H9 (cell line): ENCODE data around the gene PRKAR2A. TPM values are rescaled to one million over a fixed set of nuclear protein-coding genes. Genes with fewer than 3 reads are reported as not detected.
"Not testable (repeated sequence)": the region's sequence is repeated elsewhere in the genome, so short reads cannot be mapped to it uniquely, and the experiment has no call there.

Source experiments
- DNase-seq: peaks from one replicate; pipeline ENCODE4 v3.0.0-alpha.2; 2017
- H2AFZ ChIP-seq: one replicate; pipeline ENCODE4 v1.6.1; 2013; ENCODE audit warnings: mild to moderate bottlenecking, low read length, control low read depth, moderate library complexity
- H2AK5ac ChIP-seq: 2 replicates; pipeline ENCODE4 v1.6.1; 2013; ENCODE audit warnings: low read length, control low read depth, mixed read lengths; ENCODE audit not compliant: insufficient read length
- H2BK120ac ChIP-seq: one replicate; pipeline ENCODE4 v1.6.1; 2013; ENCODE audit warnings: low read depth, mild to moderate bottlenecking, low read length, control low read depth, inconsistent platforms; ENCODE audit not compliant: poor library complexity, severe bottlenecking
- H2BK12ac ChIP-seq: 2 replicates; pipeline ENCODE4 v1.6.1; 2013; ENCODE audit warnings: low read length, control low read depth, mixed read lengths, low read depth; ENCODE audit not compliant: insufficient read length
- H2BK15ac ChIP-seq: 2 replicates; pipeline ENCODE4 v1.6.1; 2013; ENCODE audit warnings: low read depth, low read length, control low read depth
- H2BK20ac ChIP-seq: one replicate; pipeline ENCODE4 v1.6.1; 2013; ENCODE audit warnings: low read depth, mild to moderate bottlenecking, low read length, control low read depth, inconsistent platforms; ENCODE audit not compliant: poor library complexity, severe bottlenecking
- H2BK5ac ChIP-seq: 2 replicates; pipeline ENCODE4 v1.6.1; 2013; ENCODE audit warnings: low read length, control low read depth, mixed read lengths; ENCODE audit not compliant: insufficient read length
- H3K14ac ChIP-seq: 2 replicates; pipeline ENCODE4 v1.6.1; 2013; ENCODE audit warnings: low read length, control low read depth; ENCODE audit not compliant: insufficient read depth
- H3K18ac ChIP-seq: 2 replicates; pipeline ENCODE4 v1.6.1; 2013; ENCODE audit warnings: low read depth, mild to moderate bottlenecking, mixed read lengths, low read length, control low read depth; ENCODE audit not compliant: insufficient read length
- H3K23ac ChIP-seq: 2 replicates; pipeline ENCODE4 v1.6.1; 2013; ENCODE audit warnings: low read length, control low read depth, mixed read lengths, low read depth; ENCODE audit not compliant: insufficient read length
- H3K23me2 ChIP-seq: 2 replicates; pipeline ENCODE4 v1.6.1; 2013; ENCODE audit warnings: low read depth, mild to moderate bottlenecking, mixed read lengths, low read length, control low read depth; ENCODE audit not compliant: insufficient read length, poor library complexity, severe bottlenecking
- H3K27ac ChIP-seq: 2 replicates; pipeline ENCODE4 v1.5.1; 2013; ENCODE audit warnings: low read length, control low read depth, mixed read lengths, low read depth; ENCODE audit not compliant: insufficient read length
- H3K27me3 ChIP-seq: 2 replicates; pipeline ENCODE4 v1.6.1; 2013; ENCODE audit warnings: low read length, control low read depth, inconsistent platforms; ENCODE audit not compliant: insufficient read depth
- H3K4ac ChIP-seq: 2 replicates; pipeline ENCODE4 v1.6.1; 2013; ENCODE audit warnings: low read depth, mild to moderate bottlenecking, control low read depth, inconsistent platforms, low read length, moderate library complexity
- H3K4me1 ChIP-seq: 2 replicates; pipeline ENCODE4 v1.6.1; 2013; ENCODE audit warnings: low read length, control low read depth, inconsistent platforms; ENCODE audit not compliant: insufficient read depth
- H3K4me2 ChIP-seq: 2 replicates; pipeline ENCODE4 v1.6.1; 2013; ENCODE audit warnings: low read length, control low read depth, mixed read lengths; ENCODE audit not compliant: insufficient read length, insufficient read depth
- H3K56ac ChIP-seq: 2 replicates; pipeline ENCODE4 v1.6.1; 2013; ENCODE audit warnings: low read depth, mild to moderate bottlenecking, mixed read lengths, low read length, control low read depth; ENCODE audit not compliant: insufficient read length
- H3K79me1 ChIP-seq: 2 replicates; pipeline ENCODE4 v1.6.1; 2013; ENCODE audit warnings: low read depth, mild to moderate bottlenecking, moderate library complexity, low read length, control low read depth, inconsistent platforms; ENCODE audit not compliant: insufficient read depth, poor library complexity, severe bottlenecking
- H3K79me2 ChIP-seq: 2 replicates; pipeline ENCODE4 v1.6.1; 2013; ENCODE audit warnings: low read length, control low read depth, inconsistent platforms; ENCODE audit not compliant: insufficient read depth
- H3K9ac ChIP-seq: 2 replicates; pipeline ENCODE4 v1.6.1; 2013; ENCODE audit warnings: low read length, control low read depth, mixed read lengths; ENCODE audit not compliant: insufficient read length; ENCODE audit errors: extremely low read depth
- H3K9me3 ChIP-seq: one replicate; pipeline ENCODE4 v1.6.1; 2013; ENCODE audit warnings: low read depth, low read length, inconsistent platforms; ENCODE audit not compliant: control insufficient read depth
- H3T11ph ChIP-seq: one replicate; pipeline ENCODE4 v1.6.1; 2013; ENCODE audit warnings: mild to moderate bottlenecking, low read length, control low read depth, inconsistent platforms
- H4K20me1 ChIP-seq: one replicate; pipeline ENCODE4 v1.6.1; 2013; ENCODE audit not compliant: control insufficient read depth, insufficient read length, insufficient read depth
- H4K5ac ChIP-seq: 2 replicates; pipeline ENCODE4 v1.6.1; 2013; ENCODE audit warnings: low read depth, mild to moderate bottlenecking, mixed read lengths, low read length, control low read depth; ENCODE audit not compliant: insufficient read length
- H4K8ac ChIP-seq: replicated peaks from 2 replicates; pipeline ENCODE4 v1.6.1; 2013; ENCODE audit warnings: low read length, control low read depth, mixed read lengths, low read depth; ENCODE audit not compliant: insufficient read length
- H4K91ac ChIP-seq: 2 replicates; pipeline ENCODE4 v1.6.1; 2013; ENCODE audit warnings: low read depth, mild to moderate bottlenecking, moderate library complexity, mixed read lengths, low read length, control low read depth; ENCODE audit not compliant: insufficient read length
- H3K27ac Mint-ChIP-seq, 3 experiments: 2 replicates in 2 of 3; 3 replicates in 1 of 3; pipeline ENCODE4 v1.8.0; 2020 to 2021; ENCODE audit warnings: mixed read lengths in 3 of 3, mild to moderate bottlenecking in 1 of 3, moderate library complexity in 1 of 3
- H3K27me3 Mint-ChIP-seq: 2 replicates; pipeline ENCODE4 v1.8.0; 2021; ENCODE audit warnings: low read depth, mild to moderate bottlenecking, moderate library complexity, mixed read lengths
- H3K36me3 Mint-ChIP-seq, 3 experiments: 2 replicates in 2 of 3; 3 replicates in 1 of 3; pipeline ENCODE4 v1.8.0; 2020 to 2021; ENCODE audit warnings: low read depth in 3 of 3, mixed read lengths in 3 of 3; ENCODE audit not compliant: insufficient read depth in 1 of 3
- H3K4me1 Mint-ChIP-seq, 2 experiments: 2 replicates each; pipeline ENCODE4 v1.8.0; 2020; ENCODE audit warnings: mixed read lengths in 2 of 2
- H3K4me3 Mint-ChIP-seq, 2 experiments: 2 replicates in 1 of 2; 3 replicates in 1 of 2; pipeline ENCODE4 v1.8.0; 2020 to 2021; ENCODE audit warnings: mild to moderate bottlenecking in 2 of 2, mixed read lengths in 2 of 2, moderate library complexity in 1 of 2
- H3K9me3 Mint-ChIP-seq, 2 experiments: 2 replicates in 1 of 2; 3 replicates in 1 of 2; pipeline ENCODE4 v1.8.0; 2020; ENCODE audit warnings: mild to moderate bottlenecking in 2 of 2, mixed read lengths in 2 of 2, moderate library complexity in 1 of 2
- CTCF ChIP-seq: fragments of 200-600 bp; sonication (generic); conservative IDR thresholded peaks from 3 replicates; pipeline ENCODE4 v1.8.0; 2021; ENCODE audit warnings: antibody characterized with exemption, mild to moderate bottlenecking
- WGBS: extraction: QIAGEN DNeasy Blood & Tissue Kit; methylation state at CpG from one replicate; pipeline ENCODE4 v1.1.7; 2013; ENCODE audit warnings: missing lambda C conversion rate, low lambda C conversion rate, mixed read lengths; ENCODE audit not compliant: insufficient read length; ENCODE audit errors: extremely low coverage; 5-methylcytosine and 5-hydroxymethylcytosine counted together
- total RNA-seq: library from RNA; stranded (reverse); gene quantifications from 2 replicates; pipeline ENCODE4 v1.2.1, GENCODE V29; 2021

PRKAR2A gene
- total RNA-seq, 1 experiment from 2014 or later, result 39.1 TPM

- no peak for TF ChIP-seq CTCF
- no peak overlapping the region for H3K4me3 Mint-ChIP-seq
Measured at GRCh38 chr3:48738144-48738536, 109.5 kb downstream of the PRKAR2A start.

DNA sequence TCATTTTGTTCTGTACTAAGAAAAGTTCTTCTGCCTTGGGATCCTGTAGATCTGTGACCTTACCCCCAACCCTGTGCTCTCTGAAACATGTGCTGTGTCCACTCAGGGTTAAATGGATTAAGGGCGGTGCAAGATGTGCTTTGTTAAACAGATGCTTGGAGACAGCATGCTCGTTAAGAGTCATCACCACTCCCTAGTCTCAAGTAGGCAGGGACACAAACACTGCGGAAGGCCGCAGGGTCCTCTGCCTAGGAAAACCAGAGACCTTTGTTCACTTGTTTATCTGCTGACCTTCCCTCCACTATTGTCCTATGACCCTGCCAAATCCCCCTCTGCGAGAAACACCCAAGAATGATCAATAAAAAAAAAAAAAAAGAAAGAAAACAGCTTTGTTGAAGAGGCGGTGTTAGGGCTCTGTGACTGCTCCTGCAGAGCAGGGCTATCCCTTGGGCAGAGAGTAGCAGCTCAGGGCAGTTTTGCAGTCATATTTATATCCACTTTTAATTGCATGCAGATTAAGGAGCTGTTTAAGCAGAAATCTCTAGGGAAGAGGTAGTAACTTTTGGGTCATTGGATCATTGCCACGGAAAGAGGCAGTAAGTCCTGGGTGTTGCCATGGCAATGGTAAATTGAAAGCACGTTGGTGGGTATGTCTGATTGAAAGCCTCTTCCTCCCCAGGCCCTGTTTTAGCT is 112.5 kb downstream of the PRKAR2A start:
- not testable (repeated sequence) for H2BK20ac ChIP-seq, H3K4me2 ChIP-seq, H3K79me1 ChIP-seq, H3K14ac ChIP-seq, H2BK12ac ChIP-seq, H3K27me3 Mint-ChIP-seq, H4K8ac ChIP-seq, H3K27ac Mint-ChIP-seq, H3K23ac ChIP-seq, H3K79me2 ChIP-seq, H3K4me3 Mint-ChIP-seq, H3K27ac ChIP-seq, H3K36me3 Mint-ChIP-seq, H3K4me1 Mint-ChIP-seq, H3K4ac ChIP-seq, H4K20me1 ChIP-seq, H3K4me1 ChIP-seq, H3K23me2 ChIP-seq, H2BK120ac ChIP-seq, H2AFZ ChIP-seq, H3K9me3 ChIP-seq, H3K56ac ChIP-seq, H2BK15ac ChIP-seq, H4K5ac ChIP-seq, H3K27me3 ChIP-seq, H2BK5ac ChIP-seq, H3K18ac ChIP-seq, H4K91ac ChIP-seq, DNase-seq, H2AK5ac ChIP-seq, H3K9ac ChIP-seq, H3K9me3 Mint-ChIP-seq, H3T11ph ChIP-seq
- WGBS, result no CpG with 5 or more reads among the region's 8 CpGs

More at GRCh38 chr3:48738144-48738536, 109.5 kb downstream of the PRKAR2A start:
- no peaks in the 10 kb centered on the region for H3K23me2 ChIP-seq
- no peak overlapping the region for H2BK120ac ChIP-seq
- no peak overlapping the region for H2AFZ ChIP-seq
- H3K27me3 Mint-ChIP-seq, result peaks cover 2% of the 10 kb centered on the region
- H3K56ac ChIP-seq, result no peak overlapping the region
- no peak for DNase-seq
- H2BK5ac ChIP-seq, result no peak overlapping the region
- no peak overlapping the region for H3K4me2 ChIP-seq
- no peaks in the 10 kb centered on the region for H4K20me1 ChIP-seq
- H3K4me1 ChIP-seq, result no peaks in the 10 kb centered on the region
- H3K36me3 Mint-ChIP-seq, result 0 out of 7 replicates have a peak, but pooled peaks cover 0 to 2% (median 0%) of the 10 kb centered on the region in 3 experiments
- no peaks in the 10 kb centered on the region for H3K79me1 ChIP-seq
- no peak overlapping the region for H3K27ac ChIP-seq
- no peak overlapping the region for H4K91ac ChIP-seq
- no peak overlapping the region for H2BK12ac ChIP-seq
- H3K27ac Mint-ChIP-seq, result no peak overlapping the region
- H4K5ac ChIP-seq, result no peak overlapping the region
- H3T11ph ChIP-seq, result no peak overlapping the region
- no peak overlapping the region for H3K9ac ChIP-seq
- H3K9me3 Mint-ChIP-seq, result peaks cover 6 to 8% of the 10 kb centered on the region in 2 experiments; a peak in 3 of 5 replicates
- no peaks in the 10 kb centered on the region for H3K79me2 ChIP-seq
- no peak overlapping the region for H3K23ac ChIP-seq
- H3K4ac ChIP-seq, result no peak overlapping the region
- no peak overlapping the region for H3K14ac ChIP-seq
- no peak overlapping the region for H4K8ac ChIP-seq
- H3K9me3 ChIP-seq, result no peaks in the 10 kb centered on the region
- no peak overlapping the region for H2AK5ac ChIP-seq
- H3K4me1 Mint-ChIP-seq, result peaks cover 4% of the 10 kb centered on the region in 2 experiments; a peak in 3 of 4 replicates
- H2BK15ac ChIP-seq, result no peak overlapping the region
- H3K27me3 ChIP-seq, result no peaks in the 10 kb centered on the region
- no peak overlapping the region for H2BK20ac ChIP-seq
- H3K18ac ChIP-seq, result no peak overlapping the region
- no CpG with 5 or more reads among the region's 3 CpGs for WGBS
